ENCODE data around the gene CYP11A1.

GRCh38 chr15:74389241-74390048 lies 22.0 kb upstream of the CYP11A1 start:
- no peak for TF ChIP-seq CTCF (conservative IDR thresholded peaks at IDR 0.05)
- no peak for TF ChIP-seq ZFX (IDR thresholded peaks at IDR 0.05)
